Stimulated activated CD4-positive, alpha-beta T cell treated with anti-CD3 and anti-CD28 coated beads, Interleukin-12 subunit alpha, Interleukin-12 subunit beta, amount 100 ng/mL, for 48 hours (primary cell): ENCODE results near the gene KRTAP5-5.
A peak's percentile ranks its signal among the peaks of the same experiment; 100 is the strongest.
"Not testable (repeated sequence)": the region's sequence is repeated elsewhere in the genome, so short reads cannot be mapped to it uniquely, and the experiment has no call there.

Source experiments
- DNase-seq, 3 donors: peaks; one replicate each; pipeline ENCODE4 v3.0.0-alpha.2; 2020; ENCODE audit warnings: low read depth in 2 of 3, low spot score in 1 of 3

The KRTAP5-5 gene

GRCh38 chr11:1641096-1641495 is 11.5 kb downstream of the KRTAP5-5 start:
- DNase-seq: no peak

- no peak for DNase-seq
Measured at GRCh38 chr11:1642288-1643145, 12.9 kb downstream of the KRTAP5-5 start.

- DNase-seq: no peak
Measured at GRCh38 chr11:1643146-1643690, 13.6 kb downstream of the KRTAP5-5 start.

- DNase-seq: no peak
Measured at GRCh38 chr11:1644601-1645356, 15.2 kb downstream of the KRTAP5-5 start.

- no peak for DNase-seq
Measured at GRCh38 chr11:1645357-1645821, 15.8 kb downstream of the KRTAP5-5 start.

- DNase-seq: not testable (repeated sequence)
Measured at GRCh38 chr11:1646540-1646939, 17.0 kb downstream of the KRTAP5-5 start.

- DNase-seq: no peak
Measured at GRCh38 chr11:1647901-1648652, 18.5 kb downstream of the KRTAP5-5 start.

- no peak for DNase-seq
Measured at GRCh38 chr11:1648653-1649420, 19.3 kb downstream of the KRTAP5-5 start.

- DNase-seq: no peak
Measured at GRCh38 chr11:1650034-1650917, 20.7 kb downstream of the KRTAP5-5 start.

- no peak for DNase-seq
Measured at GRCh38 chr11:1650918-1651262, 21.3 kb downstream of the KRTAP5-5 start.

- no peak for DNase-seq
Measured at GRCh38 chr11:1651411-1651980, 21.9 kb downstream of the KRTAP5-5 start.

GRCh38 chr11:1652026-1652425 is 22.5 kb downstream of the KRTAP5-5 start:
- DNase-seq: no peak

GRCh38 chr11:1652442-1652770 is 22.8 kb downstream of the KRTAP5-5 start:
- DNase-seq: no peak

GRCh38 chr11:1652771-1653540 is 23.4 kb downstream of the KRTAP5-5 start:
- DNase-seq: peak; percentile 51 to 78 (median 68)

GRCh38 chr11:1653541-1654387 is 24.2 kb downstream of the KRTAP5-5 start:
- no peak for DNase-seq

- no peak for DNase-seq
Measured at GRCh38 chr11:1654388-1655167, 25.0 kb downstream of the KRTAP5-5 start.
